ENCODE measurements around the gene NCAM1.

- TF ChIP-seq CTCF (IDR thresholded peaks at IDR 0.05 in 4 of 5, conservative IDR thresholded peaks at IDR 0.05 in 1 of 5) (no peak), POLR2A (IDR thresholded peaks at IDR 0.05) (no peak)
Measured at GRCh38 chr11:113203141-113203753, 242.0 kb downstream of the NCAM1 start.

Measured in gastrocnemius medialis (tissue), 4 donors.